ENCODE results near the gene ZNF568. TPM values are rescaled to one million over a fixed set of nuclear protein-coding genes. Genes with fewer than 3 reads are reported as not detected.
A peak's percentile ranks its signal among the peaks of the same experiment; 100 is the strongest.

The ZNF568 gene
- total RNA-seq, result 10 to 100 TPM in 1 of 3 donors, 1 to 10 TPM in 2; 8.5 to 17.9 (median 9.8) TPM

DNA sequence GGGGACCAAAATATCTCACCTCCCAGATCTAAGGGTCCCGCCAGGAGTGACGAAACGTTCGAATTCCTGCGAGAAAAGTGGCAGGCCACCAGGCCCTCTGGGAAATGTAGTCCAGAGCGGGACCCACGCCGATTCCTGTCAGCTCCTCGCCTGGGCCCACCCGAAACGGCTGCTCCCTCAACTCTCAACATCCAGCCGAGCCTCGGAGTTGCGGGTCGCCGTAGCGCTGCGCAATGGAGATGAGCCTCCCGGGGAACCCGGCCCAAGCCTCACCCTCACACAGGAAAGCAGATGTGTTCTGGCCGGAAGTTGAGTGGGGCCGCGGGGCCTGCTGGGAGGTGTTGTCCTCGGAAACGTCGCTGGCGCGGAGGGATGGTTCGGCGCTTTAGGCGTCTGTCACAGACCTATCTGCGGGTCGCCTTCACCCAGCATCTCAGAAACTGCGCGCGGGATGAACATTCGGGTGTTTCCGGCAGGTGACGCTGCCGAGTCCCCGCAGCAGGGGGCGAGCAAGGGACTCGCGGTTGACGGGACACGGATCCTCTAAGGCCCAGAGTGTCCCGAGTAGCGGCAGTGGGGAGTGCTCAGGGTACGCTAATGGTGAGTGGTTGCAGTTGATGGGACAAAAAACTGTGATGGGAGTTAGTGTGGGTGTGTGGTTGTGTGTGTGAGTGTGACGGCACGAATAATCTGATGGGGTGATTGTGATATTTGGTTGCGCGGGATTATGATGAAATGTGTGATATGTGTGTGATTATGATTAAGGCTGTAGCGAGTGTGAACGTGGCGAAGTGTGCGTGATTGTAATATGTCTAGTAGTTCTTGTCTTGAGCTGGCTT lies at the start of gene ZNF568, which contains the start of gene ZNF829:
Gene ZNF568, plus strand, starts transcription at position 341 of the 839 bp plus-strand sequence. CDS start 6,439 bp downstream, outside the sequence.
Gene ZNF829, minus strand, starts transcription at position 300 of the 839 bp plus-strand sequence. CDS start 1,124 bp downstream, outside the sequence.
- Histone ChIP-seq H3K4me1 (peaks cover 0 to 5% of the 10 kb centered on the region in 2 donors), H3K9me3 (peaks cover 13 to 20% of the 10 kb centered on the region in 2 donors), H3K4me3 (peak within 1 kb of the TSS; percentile 65 to 77 (median 73)), H3K27ac (peak within 1 kb of the TSS; percentile 94 to 97), H3K27me3 (no peaks in the 10 kb centered on the region), H3K36me3 (peaks cover 9% of the 10 kb centered on the region)
- intact Hi-C loops (cut with DNase I; ENCODE audit: low total_unique reads), result no loop called here
- peak; percentile 86 to 88 for DNase-seq (ENCODE audit: low spot score in 2 of 2)
- TF ChIP-seq CTCF (IDR thresholded peaks at IDR 0.05) (peak in 2 of 3 donors; percentile 47), POLR2A (IDR thresholded peaks at IDR 0.05) (no peak), POLR2AphosphoS5 (IDR thresholded peaks at IDR 0.05) (peak; percentile 66 to 81 (median 77))

- no peaks in the 10 kb centered on the region for H3K27me3 ChIP-seq
- H3K4me1 ChIP-seq, result no peaks in the 10 kb centered on the region
- H3K27ac ChIP-seq, result no peak overlapping the region
- no peak for DNase-seq (ENCODE audit: low spot score in 2 of 2)
- H3K4me3 ChIP-seq, result peak overlapping the region in 1 of 3 donors; percentile 9
- peaks cover 49% of the 10 kb centered on the region for H3K36me3 ChIP-seq
- TF ChIP-seq POLR2AphosphoS5 (IDR thresholded peaks at IDR 0.05) (no peak), POLR2A (IDR thresholded peaks at IDR 0.05) (no peak), CTCF (IDR thresholded peaks at IDR 0.05) (no peak)
- H3K9me3 ChIP-seq, result peaks cover 81 to 100% of the 10 kb centered on the region in 2 donors
- intact Hi-C loops (cut with DNase I; ENCODE audit: low total_unique reads), result no loop called here
Measured at GRCh38 chr19:36876993-36877938, 38.9 kb upstream of the ZNF568 start.

GRCh38 chr19:36891768-36892357 lies 24.3 kb upstream of the ZNF568 start:
- H3K27ac ChIP-seq, result no peak overlapping the region
- H3K27me3 ChIP-seq, result no peaks in the 10 kb centered on the region
- intact Hi-C loops (cut with DNase I; ENCODE audit: low total_unique reads), result no loop called here
- TF ChIP-seq POLR2AphosphoS5 (IDR thresholded peaks at IDR 0.05) (no peak), CTCF (IDR thresholded peaks at IDR 0.05) (no peak), POLR2A (IDR thresholded peaks at IDR 0.05) (no peak)
- DNase-seq (ENCODE audit: low spot score in 2 of 2), result no peak
- H3K4me1 ChIP-seq, result no peaks in the 10 kb centered on the region
- peaks cover 26% of the 10 kb centered on the region for H3K36me3 ChIP-seq
- no peak overlapping the region for H3K4me3 ChIP-seq
- H3K9me3 ChIP-seq, result peaks cover 95 to 100% of the 10 kb centered on the region in 2 donors

DNA sequence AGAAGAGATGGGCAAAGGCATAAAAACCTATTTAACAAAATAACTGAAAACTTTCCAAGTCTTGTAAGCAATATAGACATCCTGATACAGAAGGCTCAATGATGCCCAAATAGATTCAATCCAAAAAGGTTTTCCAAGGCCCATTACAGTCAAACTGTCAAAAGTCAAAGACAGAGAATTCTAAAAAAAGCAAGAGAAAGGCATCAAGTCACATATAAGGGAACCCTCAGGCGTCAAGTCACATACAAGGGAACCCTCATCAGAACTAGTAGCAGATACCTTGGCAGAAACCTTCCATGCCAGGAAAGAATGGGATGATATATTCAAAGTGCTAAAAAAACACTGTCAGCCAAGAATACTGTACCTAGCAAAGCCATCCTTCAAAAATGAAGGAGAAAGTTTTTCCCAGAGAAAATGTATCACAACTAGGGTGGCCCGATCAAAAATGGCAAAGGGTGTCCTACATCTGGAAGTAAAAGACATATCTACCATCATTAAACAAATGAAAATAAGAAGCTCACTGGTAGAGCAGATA lies 21.2 kb upstream of the ZNF568 start:
- Histone ChIP-seq H3K27me3 (no peaks in the 10 kb centered on the region), H3K36me3 (peaks cover 35% of the 10 kb centered on the region), H3K4me3 (no peak overlapping the region), H3K27ac (no peak overlapping the region), H3K9me3 (peaks cover 94 to 100% of the 10 kb centered on the region in 2 donors), H3K4me1 (no peaks in the 10 kb centered on the region)
- intact Hi-C loops (cut with DNase I; ENCODE audit: low total_unique reads), result no loop called here
- no peak for DNase-seq (ENCODE audit: low spot score in 2 of 2)
- TF ChIP-seq CTCF (IDR thresholded peaks at IDR 0.05) (no peak), POLR2A (IDR thresholded peaks at IDR 0.05) (no peak), POLR2AphosphoS5 (IDR thresholded peaks at IDR 0.05) (no peak)
